Measurements from ENCODE around the gene PTPRE.

Gene PTPRE

DNA sequence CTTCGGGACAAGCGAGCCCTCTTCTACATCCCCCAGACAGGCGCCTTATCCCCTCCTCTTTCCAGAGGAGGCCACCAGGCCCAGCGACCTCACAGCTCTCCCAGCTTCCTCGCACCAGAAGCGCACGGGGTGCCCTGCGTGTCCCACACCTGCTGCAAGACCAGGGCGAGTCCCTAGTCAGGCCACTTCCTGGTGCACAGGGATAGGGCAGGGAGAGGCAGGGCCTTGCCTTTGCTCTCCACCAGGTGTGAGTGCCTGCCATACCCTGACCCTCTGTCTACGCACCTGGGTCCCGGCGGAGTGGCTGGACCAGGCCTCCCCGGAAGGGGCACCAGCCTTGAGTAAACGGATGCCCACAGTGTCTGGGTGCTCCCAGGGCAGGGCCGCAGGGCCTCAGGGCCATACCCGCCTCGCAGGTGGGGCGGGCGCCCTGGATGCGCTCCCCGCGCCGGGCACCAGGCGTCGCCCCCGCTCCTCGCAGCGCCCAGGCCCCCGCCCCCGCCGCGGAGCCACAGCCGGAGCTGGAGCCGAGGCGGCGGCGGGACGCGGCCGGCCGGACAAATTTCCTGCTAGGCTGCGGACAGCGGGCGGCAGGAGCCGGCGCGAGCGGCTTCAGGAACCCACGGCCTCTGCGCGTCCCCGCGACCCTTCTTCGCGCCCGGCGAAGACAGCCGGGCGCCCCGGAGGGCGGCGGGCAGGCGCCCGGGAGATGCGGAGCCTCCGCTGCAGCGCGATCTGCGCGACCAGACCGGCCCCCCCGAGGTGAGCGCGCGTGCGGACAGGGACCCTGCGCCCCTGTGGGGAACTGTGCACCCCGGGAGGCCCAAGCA, at the start of gene PTPRE:
TSS of gene PTPRE (plus strand) at position 556 of the 830 bp plus-strand sequence. CDS start 133,779 bp downstream, outside the sequence.
- Mint-ChIP-seq H3K27me3 (ENCODE audit: low read depth, poor library complexity) (peaks cover 67% of the 10 kb centered on the region), H3K27ac (no peak within 1 kb of the TSS), H3K9me3 (no peaks in the 10 kb centered on the region), H3K4me3 (peak within 1 kb of the TSS; percentile 66), H3K36me3 (ENCODE audit: low read depth) (no peaks in the 10 kb centered on the region), H3K4me1 (peaks cover 14% of the 10 kb centered on the region)
- TF ChIP-seq, protein P1, sequence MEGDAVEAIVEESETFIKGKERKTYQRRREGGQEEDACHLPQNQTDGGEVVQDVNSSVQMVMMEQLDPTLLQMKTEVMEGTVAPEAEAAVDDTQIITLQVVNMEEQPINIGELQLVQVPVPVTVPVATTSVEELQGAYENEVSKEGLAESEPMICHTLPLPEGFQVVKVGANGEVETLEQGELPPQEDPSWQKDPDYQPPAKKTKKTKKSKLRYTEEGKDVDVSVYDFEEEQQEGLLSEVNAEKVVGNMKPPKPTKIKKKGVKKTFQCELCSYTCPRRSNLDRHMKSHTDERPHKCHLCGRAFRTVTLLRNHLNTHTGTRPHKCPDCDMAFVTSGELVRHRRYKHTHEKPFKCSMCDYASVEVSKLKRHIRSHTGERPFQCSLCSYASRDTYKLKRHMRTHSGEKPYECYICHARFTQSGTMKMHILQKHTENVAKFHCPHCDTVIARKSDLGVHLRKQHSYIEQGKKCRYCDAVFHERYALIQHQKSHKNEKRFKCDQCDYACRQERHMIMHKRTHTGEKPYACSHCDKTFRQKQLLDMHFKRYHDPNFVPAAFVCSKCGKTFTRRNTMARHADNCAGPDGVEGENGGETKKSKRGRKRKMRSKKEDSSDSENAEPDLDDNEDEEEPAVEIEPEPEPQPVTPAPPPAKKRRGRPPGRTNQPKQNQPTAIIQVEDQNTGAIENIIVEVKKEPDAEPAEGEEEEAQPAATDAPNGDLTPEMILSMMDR (IDR thresholded peaks at IDR 0.05), result peak; percentile 41
- DNase-seq, result peak; percentile 82

DNA sequence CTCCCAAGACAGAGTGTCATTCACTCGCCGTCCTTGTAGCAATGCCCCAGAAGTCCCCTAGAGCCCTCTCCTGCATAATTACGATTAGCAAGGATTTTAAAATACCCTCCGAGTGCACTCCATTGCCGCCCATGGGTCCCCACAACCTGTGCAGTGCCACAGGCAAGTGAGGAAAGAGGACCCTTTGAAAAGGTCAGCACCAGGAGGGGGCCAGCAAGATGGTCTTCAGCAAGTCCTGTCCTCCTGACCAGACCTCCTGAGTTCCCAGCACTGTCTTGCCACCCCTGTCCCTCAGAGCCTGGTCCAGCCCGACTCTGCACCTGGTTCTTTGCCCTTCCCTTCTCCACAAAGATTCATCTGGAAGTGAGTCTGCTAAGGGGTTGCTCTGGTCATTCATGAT, 46.3 kb upstream of the PTPRE start:
- Mint-ChIP-seq H3K4me1 (peaks cover 10% of the 10 kb centered on the region), H3K4me3 (no peak overlapping the region), H3K9me3 (peaks cover 27% of the 10 kb centered on the region), H3K27ac (no peak overlapping the region), H3K36me3 (ENCODE audit: low read depth) (peaks cover 8% of the 10 kb centered on the region), H3K27me3 (ENCODE audit: low read depth, poor library complexity) (peaks cover 11% of the 10 kb centered on the region)
- TF ChIP-seq, protein P1 (IDR thresholded peaks at IDR 0.05), result no peak
- DNase-seq, result no peak

- H3K36me3 Mint-ChIP-seq (ENCODE audit: low read depth), result peaks cover 8% of the 10 kb centered on the region
- no peak for DNase-seq
- H3K4me3 Mint-ChIP-seq, result no peak overlapping the region
- H3K9me3 Mint-ChIP-seq, result peaks cover 33% of the 10 kb centered on the region
- H3K27ac Mint-ChIP-seq, result peak overlapping the region; percentile 85
- no peaks in the 10 kb centered on the region for H3K4me1 Mint-ChIP-seq
- TF ChIP-seq, protein P1 (IDR thresholded peaks at IDR 0.05), result no peak
- peaks cover 8% of the 10 kb centered on the region for H3K27me3 Mint-ChIP-seq (ENCODE audit: low read depth, poor library complexity)
Observed at GRCh38 chr10:127863231-127863825, 43.6 kb upstream of the PTPRE start.

- H3K27ac Mint-ChIP-seq, result no peak overlapping the region
- no peak overlapping the region for H3K4me3 Mint-ChIP-seq
- H3K9me3 Mint-ChIP-seq, result peaks cover 57% of the 10 kb centered on the region
- no peak for DNase-seq
- H3K36me3 Mint-ChIP-seq (ENCODE audit: low read depth), result peaks cover 8% of the 10 kb centered on the region
- TF ChIP-seq, protein P1 (IDR thresholded peaks at IDR 0.05), result no peak
- H3K4me1 Mint-ChIP-seq, result no peaks in the 10 kb centered on the region
- peaks cover 8% of the 10 kb centered on the region for H3K27me3 Mint-ChIP-seq (ENCODE audit: low read depth, poor library complexity)
Observed at GRCh38 chr10:127866276-127867013, 40.5 kb upstream of the PTPRE start.

DNA sequence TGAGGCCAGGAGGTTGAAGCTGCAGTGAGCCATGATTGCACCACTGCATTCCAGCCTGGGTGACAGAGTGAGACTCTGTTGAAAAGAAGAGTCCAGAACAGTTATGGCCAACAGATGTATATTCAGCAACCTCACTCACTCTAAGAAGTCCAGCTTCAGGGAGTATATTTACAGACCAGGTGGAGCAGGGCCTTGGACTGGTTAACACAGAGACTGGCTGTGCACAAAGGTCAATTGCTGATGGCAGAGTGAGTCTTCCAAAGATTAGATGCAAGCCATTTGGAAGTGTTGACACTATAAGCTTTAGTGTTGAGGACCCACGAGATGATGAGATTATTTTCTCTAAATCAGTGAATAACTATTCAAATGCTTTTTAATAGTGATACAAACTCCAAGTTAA, 39.1 kb upstream of the PTPRE start:
- TF ChIP-seq, protein P1 (IDR thresholded peaks at IDR 0.05), result no peak
- Mint-ChIP-seq H3K4me3 (no peak overlapping the region), H3K36me3 (ENCODE audit: low read depth) (peaks cover 8% of the 10 kb centered on the region), H3K27ac (no peak overlapping the region), H3K4me1 (no peaks in the 10 kb centered on the region), H3K9me3 (peaks cover 51% of the 10 kb centered on the region), H3K27me3 (ENCODE audit: low read depth, poor library complexity) (peaks cover 8% of the 10 kb centered on the region)
- DNase-seq, result no peak
